Measurements from ENCODE around the gene TMEM120B. TPM values are rescaled to one million over a fixed set of nuclear protein-coding genes. Genes with fewer than 3 reads are reported as not detected.
A peak's percentile ranks its signal among the peaks of the same experiment; 100 is the strongest.

Gene TMEM120B
- total and polyA plus RNA-seq, 2 of the 13 experiments (the other 11 are each of a cell fraction or from before 2014, with no cell fraction given), result 7.1 to 12.9 TPM

GRCh38 chr12:121791671-121792551 lies 79.4 kb downstream of the TMEM120B start (continued):
- TF ChIP-seq ZNF563 (CRISPR knock-in tag; IDR thresholded peaks at IDR 0.05), result no peak
- no peak for TF ChIP-seq SNRNP70 (IDR thresholded peaks at IDR 0.05; ENCODE audit: low read depth, low read length)
- no peak for TF ChIP-seq HMGA1 (CRISPR knock-in tag; conservative IDR thresholded peaks at IDR 0.05)
- TF ChIP-seq ZNF557 (CRISPR knock-in tag; IDR thresholded peaks at IDR 0.05), result no peak
- TF ChIP-seq ATF7 (IDR thresholded peaks at IDR 0.05), result peak; percentile 21; the same call in 1 of the 2 replicates
- TF ChIP-seq ATF7 (CRISPR knock-in tag; IDR thresholded peaks at IDR 0.05), result no peak; the same call in 1 of the 2 replicates
- no peak for TF ChIP-seq ZBTB39 (CRISPR knock-in tag; IDR thresholded peaks at IDR 0.05)
- TF ChIP-seq REXO4 (CRISPR knock-in tag; IDR thresholded peaks at IDR 0.05; ENCODE audit: borderline replicate concordance), result no peak
- TF ChIP-seq IRF1 (CRISPR knock-in tag; IDR thresholded peaks at IDR 0.05; ENCODE audit: low read depth), result no peak
- TF ChIP-seq ZNF205 (CRISPR knock-in tag; IDR thresholded peaks at IDR 0.05), result 0 out of 2 replicates have a peak, but pooled peaks have one; percentile 11
- TF ChIP-seq ZNF138 (CRISPR knock-in tag; IDR thresholded peaks at IDR 0.05; ENCODE audit: low read depth), result no peak
- no peak for TF ChIP-seq ZNF354B (CRISPR knock-in tag; IDR thresholded peaks at IDR 0.05)
- TF ChIP-seq PAF1 (CRISPR knock-in tag; IDR thresholded peaks at IDR 0.05), result no peak
- TF ChIP-seq TBL1XR1 (IDR thresholded peaks at IDR 0.05; ENCODE audit: borderline replicate concordance, low read length, partially characterized antibody), result no peak
- TF ChIP-seq ZNF543 (CRISPR knock-in tag; IDR thresholded peaks at IDR 0.05), result no peak
- no peak for TF ChIP-seq ZNF616 (CRISPR knock-in tag; IDR thresholded peaks at IDR 0.05; ENCODE audit: low read depth)
- TF ChIP-seq ZNF33B (CRISPR knock-in tag; IDR thresholded peaks at IDR 0.05), result no peak
- TF ChIP-seq CENPBD1 (CRISPR knock-in tag; IDR thresholded peaks at IDR 0.05; ENCODE audit: borderline replicate concordance, low read depth), result no peak
- TF ChIP-seq DMTF1 (CRISPR knock-in tag; IDR thresholded peaks at IDR 0.05), result no peak
- no peak for TF ChIP-seq PAX8 (CRISPR knock-in tag; IDR thresholded peaks at IDR 0.05; ENCODE audit: borderline replicate concordance)
- no peak for TF ChIP-seq ZBTB37 (CRISPR knock-in tag; IDR thresholded peaks at IDR 0.05)
- no peak for TF ChIP-seq LBX2 (CRISPR knock-in tag; IDR thresholded peaks at IDR 0.05; ENCODE audit: borderline replicate concordance)
